GM12878 (cell line): ENCODE measurements around the gene CFAP57. TPM values are rescaled to one million over a fixed set of nuclear protein-coding genes. Genes with fewer than 3 reads are reported as not detected.
A peak's percentile ranks its signal among the peaks of the same experiment; 100 is the strongest.

Experiments used
- ATAC-seq: fragments of 200-7000 bp; cut with Tn5 transposase; 3 replicates; pipeline ENCODE4 v1.9.1; 2020; ENCODE audit warnings: mild to moderate bottlenecking, moderate library complexity
- BruUV-seq: library from RNA; stranded (reverse); fragments of 400-500 nt; replicated peaks from 2 replicates; lab custom pipeline; 2021; lab: Mats Ljungman, UMichigan
- CTCF ChIA-PET: fragments of 300-600 bp; sonication (Branson Sonifier 250); formaldehyde crosslinking; extraction: SDS; loops from one replicate; lab custom pipeline; 2021; ENCODE audit warnings: inconsistent platforms; lab: Yijun Ruan, JAX
- POLR2A ChIA-PET: fragments of 350-600 bp; formaldehyde crosslinking; extraction: SDS; loops from one replicate; lab custom pipeline; 2021; ENCODE audit warnings: inconsistent platforms; lab: Charles Lee
- RAD21 ChIA-PET: fragments of 300-600 bp; sonication (Branson Sonifier 250); formaldehyde crosslinking; loops from one replicate; lab custom pipeline; 2023; ENCODE audit warnings: antibody characterized with exemption; ENCODE audit not compliant: unreplicated experiment; lab: Charles Lee
- SMC1A ChIA-PET: fragments of 300-600 bp; sonication (Branson Sonifier 250); formaldehyde crosslinking; loops from one replicate; lab custom pipeline; 2023; ENCODE audit not compliant: unreplicated experiment, uncharacterized antibody; lab: Charles Lee
- DNase-seq: peaks from one replicate; pipeline ENCODE4 v3.0.0-alpha.2; 2011; ENCODE audit warnings: low read depth, low spot score
- FAIRE-seq: peaks from 3 replicates; lab custom pipeline; 2011; peaks lifted over from hg19 to GRCh38; lab: Jason Lieb, UNC
- H2AFZ ChIP-seq: 2 replicates; pipeline ENCODE4 v1.6.0; 2011; ENCODE audit warnings: low read depth, low read length, control low read depth; ENCODE audit not compliant: control insufficient read depth
- H3K27ac ChIP-seq: 2 replicates; pipeline ENCODE4 v1.5.1; 2011; ENCODE audit warnings: control low read depth; ENCODE audit not compliant: control insufficient read depth, insufficient read depth
- H3K27me3 ChIP-seq, 2 experiments: replicated peaks in 1 of 2; 2 replicates each; pipeline versions ENCODE4 v1.6.0 to v1.6.1; 2011; ENCODE audit warnings: low read length in 1 of 2; ENCODE audit not compliant: control insufficient read depth in 2 of 2, insufficient read depth in 2 of 2
- H3K36me3 ChIP-seq, 2 experiments: 2 replicates each; pipeline ENCODE4 v1.5.1; 2011; ENCODE audit warnings: low read length in 1 of 2; ENCODE audit not compliant: control insufficient read depth in 2 of 2, insufficient read depth in 2 of 2
- H3K4me1 ChIP-seq: 2 replicates; pipeline ENCODE4 v1.6.1; 2011; ENCODE audit warnings: mild to moderate bottlenecking, low read length, moderate library complexity, mixed read lengths; ENCODE audit not compliant: control insufficient read depth, insufficient read depth
- H3K4me2 ChIP-seq: 2 replicates; pipeline ENCODE4 v1.6.0; 2011; ENCODE audit warnings: control low read depth; ENCODE audit not compliant: control insufficient read depth, insufficient read depth
- H3K4me3 ChIP-seq: fragments of 200-600 bp; sonication (generic); 2 replicates; pipeline ENCODE4 v1.5.1; 2016
- H3K79me2 ChIP-seq: 2 replicates; pipeline ENCODE4 v1.6.0; 2011; ENCODE audit warnings: low read length; ENCODE audit not compliant: control insufficient read depth, insufficient read depth
- H3K9ac ChIP-seq: 2 replicates; pipeline ENCODE4 v1.8.0; 2011; ENCODE audit warnings: low read length, control low read depth, mixed read lengths; ENCODE audit not compliant: control insufficient read depth, insufficient read depth
- H3K9me3 ChIP-seq: replicated peaks from 3 replicates; pipeline ENCODE4 v1.5.1; 2011; ENCODE audit warnings: mild to moderate bottlenecking, low read length; ENCODE audit not compliant: control insufficient read depth, insufficient read depth
- H4K20me1 ChIP-seq: 2 replicates; pipeline ENCODE4 v1.6.0; 2011; ENCODE audit not compliant: control insufficient read depth, insufficient read depth
- ATF7 ChIP-seq: fragments of 450-650 bp; IDR thresholded peaks from 2 replicates; pipeline ENCODE4 v1.6.1; 2016; ENCODE audit warnings: low read depth, mild to moderate bottlenecking
- HSF1 ChIP-seq: fragments of 150-350 bp; IDR thresholded peaks from 2 replicates; pipeline ENCODE4 v1.6.1; 2014; ENCODE audit warnings: mild to moderate bottlenecking, low read depth, low read length
- MEF2B ChIP-seq: fragments of 450-650 bp; IDR thresholded peaks from 2 replicates; pipeline ENCODE4 v1.6.1; 2018; ENCODE audit warnings: mild to moderate bottlenecking, moderate library complexity; ENCODE audit not compliant: partially characterized antibody, poor library complexity, severe bottlenecking
- RB1 ChIP-seq: fragments of 450-650 bp; formaldehyde crosslinking; IDR thresholded peaks from 2 replicates; pipeline ENCODE4 v1.6.1; 2017; ENCODE audit warnings: mild to moderate bottlenecking, borderline replicate concordance
- SP1 ChIP-seq: IDR thresholded peaks from one replicate; pipeline ENCODE4 v1.6.1; 2011; ENCODE audit warnings: low read depth, low read length
- YBX1 ChIP-seq: fragments of 450-650 bp; IDR thresholded peaks from 2 replicates; pipeline ENCODE4 v1.6.1; 2016; ENCODE audit warnings: antibody characterized with exemption
- WGBS: methylation state at CpG from one replicate; pipeline ENCODE4 v1.1.6; 2016; ENCODE audit warnings: low lambda C conversion rate; ENCODE audit not compliant: insufficient replicate concordance, insufficient coverage; ENCODE audit errors: missing lambda C conversion rate; 5-methylcytosine and 5-hydroxymethylcytosine counted together
- in situ Hi-C: fragments of 300-500 bp; cut with MboI; formaldehyde crosslinking; loops from 9 replicates; pipeline ENCODE4 v1.14.3; 2018; ENCODE audit warnings: mixed read lengths
- intact Hi-C: fragments of 100-400 bp; cut with micrococcal nuclease; formaldehyde crosslinking; loops from one replicate; pipeline ENCODE4 v1.14.2; 2022; ENCODE audit not compliant: unreplicated experiment
- polyA plus RNA-seq, 11 experiments: library from polyadenylated mRNA; depleted of rRNA in 4 of 11; unstranded in 6 of 11; stranded (reverse) in 5 of 11; fragments of >200 nt; fragmentation: Nextera tagmentation in 4 of 11; fragmentation: Illumina TruSeq in 1 of 11; extraction: Ambion mirVana in 4 of 11; extraction: Trizol in 1 of 11; gene quantifications; 1 replicate in 1 of 11; 2 replicates in 10 of 11; pipeline versions ENCODE4 v1.2.1 to v1.2.3, GENCODE V29; 2011 to 2016; ENCODE audit warnings: inconsistent platforms in 2 of 11, missing spikeins in 2 of 11, low read depth in 1 of 11
- total RNA-seq, 4 experiments: library from RNA; depleted of rRNA in 3 of 4; stranded (reverse); fragments of >200 nt in 3 of 4; fragmentation: Illumina TruSeq in 1 of 4; extraction: Trizol in 1 of 4; gene quantifications; 2 replicates each; pipeline versions ENCODE4 v1.2.1 to v1.2.3, GENCODE V29; 2013 to 2021
- TF ChIP-seq, protein P1 (sequence below): fragments of 450-650 bp; IDR thresholded peaks from 2 replicates; pipeline ENCODE4 v1.6.1; 2017; ENCODE audit warnings: mild to moderate bottlenecking, moderate library complexity
- TF ChIP-seq, protein P2 (sequence below), 3 experiments: IDR thresholded peaks in 2 of 3; conservative IDR thresholded peaks in 1 of 3; 2 replicates each; pipeline ENCODE4 v1.5.1; 2011; ENCODE audit warnings: low read depth in 3 of 3, low read length in 3 of 3, mild to moderate bottlenecking in 3 of 3, control low read depth in 2 of 3, moderate library complexity in 2 of 3, inconsistent platforms in 1 of 3, mixed read lengths in 1 of 3; ENCODE audit not compliant: control insufficient read depth in 2 of 3, insufficient read depth in 1 of 3; ENCODE audit errors: extremely low read depth in 1 of 3
- TF ChIP-seq, protein P3 (sequence below): fragments of 450-650 bp; IDR thresholded peaks from 2 replicates; pipeline ENCODE4 v1.6.1; 2017; ENCODE audit warnings: antibody characterized with exemption, mild to moderate bottlenecking, moderate library complexity

The CFAP57 gene
- total and polyA plus RNA-seq, 10 of the 15 experiments (the other 5 are each of a cell fraction or from before 2014, with no cell fraction given) = 0.45 to 4.8 (median 1.3) TPM

GRCh38 chr1:43171876-43172526 lies at the start of gene CFAP57, which contains the start of gene EBNA1BP2 (continued):
- TF ChIP-seq, protein P1, sequence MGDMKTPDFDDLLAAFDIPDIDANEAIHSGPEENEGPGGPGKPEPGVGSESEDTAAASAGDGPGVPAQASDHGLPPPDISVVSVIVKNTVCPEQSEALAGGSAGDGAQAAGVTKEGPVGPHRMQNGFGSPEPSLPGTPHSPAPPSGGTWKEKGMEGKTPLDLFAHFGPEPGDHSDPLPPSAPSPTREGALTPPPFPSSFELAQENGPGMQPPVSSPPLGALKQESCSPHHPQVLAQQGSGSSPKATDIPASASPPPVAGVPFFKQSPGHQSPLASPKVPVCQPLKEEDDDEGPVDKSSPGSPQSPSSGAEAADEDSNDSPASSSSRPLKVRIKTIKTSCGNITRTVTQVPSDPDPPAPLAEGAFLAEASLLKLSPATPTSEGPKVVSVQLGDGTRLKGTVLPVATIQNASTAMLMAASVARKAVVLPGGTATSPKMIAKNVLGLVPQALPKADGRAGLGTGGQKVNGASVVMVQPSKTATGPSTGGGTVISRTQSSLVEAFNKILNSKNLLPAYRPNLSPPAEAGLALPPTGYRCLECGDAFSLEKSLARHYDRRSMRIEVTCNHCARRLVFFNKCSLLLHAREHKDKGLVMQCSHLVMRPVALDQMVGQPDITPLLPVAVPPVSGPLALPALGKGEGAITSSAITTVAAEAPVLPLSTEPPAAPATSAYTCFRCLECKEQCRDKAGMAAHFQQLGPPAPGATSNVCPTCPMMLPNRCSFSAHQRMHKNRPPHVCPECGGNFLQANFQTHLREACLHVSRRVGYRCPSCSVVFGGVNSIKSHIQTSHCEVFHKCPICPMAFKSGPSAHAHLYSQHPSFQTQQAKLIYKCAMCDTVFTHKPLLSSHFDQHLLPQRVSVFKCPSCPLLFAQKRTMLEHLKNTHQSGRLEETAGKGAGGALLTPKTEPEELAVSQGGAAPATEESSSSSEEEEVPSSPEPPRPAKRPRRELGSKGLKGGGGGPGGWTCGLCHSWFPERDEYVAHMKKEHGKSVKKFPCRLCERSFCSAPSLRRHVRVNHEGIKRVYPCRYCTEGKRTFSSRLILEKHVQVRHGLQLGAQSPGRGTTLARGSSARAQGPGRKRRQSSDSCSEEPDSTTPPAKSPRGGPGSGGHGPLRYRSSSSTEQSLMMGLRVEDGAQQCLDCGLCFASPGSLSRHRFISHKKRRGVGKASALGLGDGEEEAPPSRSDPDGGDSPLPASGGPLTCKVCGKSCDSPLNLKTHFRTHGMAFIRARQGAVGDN = no peak; the same call in 1 of the 2 replicates
- peak; percentile 73; the same call in 1 of the 2 replicates for TF ChIP-seq RB1

- Histone ChIP-seq H3K27me3 (no peaks in the 10 kb centered on the region), H4K20me1 (no peaks in the 10 kb centered on the region), H3K36me3 (no peaks in the 10 kb centered on the region), H3K27ac (no peak overlapping the region), H3K4me2 (no peak overlapping the region), H3K4me3 (no peak overlapping the region), H2AFZ (no peak overlapping the region), H3K4me1 (no peaks in the 10 kb centered on the region), H3K9me3 (no peaks in the 10 kb centered on the region; the same call in 2 of the 3 replicates), H3K9ac (no peak overlapping the region), H3K79me2 (no peaks in the 10 kb centered on the region)
- ATAC-seq = no peak
- in situ Hi-C loops = no loop called here
- no peak for DNase-seq
- WGBS = 41% methylated on average over 1 of the region's 1 CpG
- SMC1A ChIA-PET = no interaction called here
- RAD21 ChIA-PET = no interaction called here
- CTCF ChIA-PET = no interaction called here
- POLR2A ChIA-PET = no interaction called here
- FAIRE-seq = no peak
- intact Hi-C loops = no loop called here
- BruUV-seq = no TSS peak
- TF ChIP-seq, protein P2, sequence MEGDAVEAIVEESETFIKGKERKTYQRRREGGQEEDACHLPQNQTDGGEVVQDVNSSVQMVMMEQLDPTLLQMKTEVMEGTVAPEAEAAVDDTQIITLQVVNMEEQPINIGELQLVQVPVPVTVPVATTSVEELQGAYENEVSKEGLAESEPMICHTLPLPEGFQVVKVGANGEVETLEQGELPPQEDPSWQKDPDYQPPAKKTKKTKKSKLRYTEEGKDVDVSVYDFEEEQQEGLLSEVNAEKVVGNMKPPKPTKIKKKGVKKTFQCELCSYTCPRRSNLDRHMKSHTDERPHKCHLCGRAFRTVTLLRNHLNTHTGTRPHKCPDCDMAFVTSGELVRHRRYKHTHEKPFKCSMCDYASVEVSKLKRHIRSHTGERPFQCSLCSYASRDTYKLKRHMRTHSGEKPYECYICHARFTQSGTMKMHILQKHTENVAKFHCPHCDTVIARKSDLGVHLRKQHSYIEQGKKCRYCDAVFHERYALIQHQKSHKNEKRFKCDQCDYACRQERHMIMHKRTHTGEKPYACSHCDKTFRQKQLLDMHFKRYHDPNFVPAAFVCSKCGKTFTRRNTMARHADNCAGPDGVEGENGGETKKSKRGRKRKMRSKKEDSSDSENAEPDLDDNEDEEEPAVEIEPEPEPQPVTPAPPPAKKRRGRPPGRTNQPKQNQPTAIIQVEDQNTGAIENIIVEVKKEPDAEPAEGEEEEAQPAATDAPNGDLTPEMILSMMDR (IDR thresholded peaks at IDR 0.05 in 2 of 3, conservative IDR thresholded peaks at IDR 0.05 in 1 of 3; ENCODE audit: control insufficient read depth in 2 of 3, extremely low read depth in 1 of 3, insufficient read depth in 1 of 3, low read depth in 3 of 3, low read length in 3 of 3) = no peak
- no peak for TF ChIP-seq MEF2B
- no peak for TF ChIP-seq ATF7
- TF ChIP-seq HSF1 = no peak
- TF ChIP-seq, protein P3, sequence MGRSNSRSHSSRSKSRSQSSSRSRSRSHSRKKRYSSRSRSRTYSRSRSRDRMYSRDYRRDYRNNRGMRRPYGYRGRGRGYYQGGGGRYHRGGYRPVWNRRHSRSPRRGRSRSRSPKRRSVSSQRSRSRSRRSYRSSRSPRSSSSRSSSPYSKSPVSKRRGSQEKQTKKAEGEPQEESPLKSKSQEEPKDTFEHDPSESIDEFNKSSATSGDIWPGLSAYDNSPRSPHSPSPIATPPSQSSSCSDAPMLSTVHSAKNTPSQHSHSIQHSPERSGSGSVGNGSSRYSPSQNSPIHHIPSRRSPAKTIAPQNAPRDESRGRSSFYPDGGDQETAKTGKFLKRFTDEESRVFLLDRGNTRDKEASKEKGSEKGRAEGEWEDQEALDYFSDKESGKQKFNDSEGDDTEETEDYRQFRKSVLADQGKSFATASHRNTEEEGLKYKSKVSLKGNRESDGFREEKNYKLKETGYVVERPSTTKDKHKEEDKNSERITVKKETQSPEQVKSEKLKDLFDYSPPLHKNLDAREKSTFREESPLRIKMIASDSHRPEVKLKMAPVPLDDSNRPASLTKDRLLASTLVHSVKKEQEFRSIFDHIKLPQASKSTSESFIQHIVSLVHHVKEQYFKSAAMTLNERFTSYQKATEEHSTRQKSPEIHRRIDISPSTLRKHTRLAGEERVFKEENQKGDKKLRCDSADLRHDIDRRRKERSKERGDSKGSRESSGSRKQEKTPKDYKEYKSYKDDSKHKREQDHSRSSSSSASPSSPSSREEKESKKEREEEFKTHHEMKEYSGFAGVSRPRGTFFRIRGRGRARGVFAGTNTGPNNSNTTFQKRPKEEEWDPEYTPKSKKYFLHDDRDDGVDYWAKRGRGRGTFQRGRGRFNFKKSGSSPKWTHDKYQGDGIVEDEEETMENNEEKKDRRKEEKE = no peak
- no peak for TF ChIP-seq SP1
- no peak for TF ChIP-seq YBX1
Observed at GRCh38 chr1:43123031-43123430, 49.1 kb upstream of the CFAP57 start.
